HL-60 (cell line): ENCODE results near the gene PSRC1.

ENCODE experiments used
- DNase-seq, 2 experiments: peaks; one replicate each; pipeline ENCODE4 v3.0.0-alpha.2; 2010 to 2020; ENCODE audit warnings: low read depth in 1 of 2, low spot score in 1 of 2
- H3K27ac ChIP-seq: fragments of 250-450 bp; sonication (Bioruptor Pico); replicated peaks from 2 replicates; pipeline ENCODE4 v1.5.1; 2020; ENCODE audit warnings: mild to moderate bottlenecking, moderate library complexity
- H3K27me3 ChIP-seq: fragments of 250-450 bp; sonication (Bioruptor Pico); 2 replicates; pipeline ENCODE4 v1.5.1; 2021; ENCODE audit warnings: mild to moderate bottlenecking, moderate library complexity; ENCODE audit not compliant: insufficient read depth, poor library complexity, severe bottlenecking
- H3K4me3 ChIP-seq: replicated peaks from 2 replicates; pipeline ENCODE4 v1.5.1; 2011; ENCODE audit warnings: mild to moderate bottlenecking, control low read depth, low read length; ENCODE audit not compliant: insufficient read depth
- CTCF ChIP-seq: IDR thresholded peaks from one replicate; pipeline ENCODE4 v1.5.1; 2011; ENCODE audit warnings: low read length, control low read depth, inconsistent platforms; ENCODE audit not compliant: insufficient read depth
- GABPA ChIP-seq: IDR thresholded peaks from 2 replicates; pipeline ENCODE4 v1.6.1; 2012; ENCODE audit warnings: low read depth
- POLR2AphosphoS5 ChIP-seq: IDR thresholded peaks from 2 replicates; pipeline ENCODE4 v1.6.1; 2012; ENCODE audit warnings: low read depth
- REST ChIP-seq: IDR thresholded peaks from 2 replicates; pipeline ENCODE4 v1.6.1; 2012; ENCODE audit warnings: low read depth; ENCODE audit not compliant: insufficient replicate concordance
- SPI1 ChIP-seq: IDR thresholded peaks from 2 replicates; pipeline ENCODE4 v1.6.1; 2012; ENCODE audit warnings: low read depth, mild to moderate bottlenecking, borderline replicate concordance

PSRC1 gene

DNA sequence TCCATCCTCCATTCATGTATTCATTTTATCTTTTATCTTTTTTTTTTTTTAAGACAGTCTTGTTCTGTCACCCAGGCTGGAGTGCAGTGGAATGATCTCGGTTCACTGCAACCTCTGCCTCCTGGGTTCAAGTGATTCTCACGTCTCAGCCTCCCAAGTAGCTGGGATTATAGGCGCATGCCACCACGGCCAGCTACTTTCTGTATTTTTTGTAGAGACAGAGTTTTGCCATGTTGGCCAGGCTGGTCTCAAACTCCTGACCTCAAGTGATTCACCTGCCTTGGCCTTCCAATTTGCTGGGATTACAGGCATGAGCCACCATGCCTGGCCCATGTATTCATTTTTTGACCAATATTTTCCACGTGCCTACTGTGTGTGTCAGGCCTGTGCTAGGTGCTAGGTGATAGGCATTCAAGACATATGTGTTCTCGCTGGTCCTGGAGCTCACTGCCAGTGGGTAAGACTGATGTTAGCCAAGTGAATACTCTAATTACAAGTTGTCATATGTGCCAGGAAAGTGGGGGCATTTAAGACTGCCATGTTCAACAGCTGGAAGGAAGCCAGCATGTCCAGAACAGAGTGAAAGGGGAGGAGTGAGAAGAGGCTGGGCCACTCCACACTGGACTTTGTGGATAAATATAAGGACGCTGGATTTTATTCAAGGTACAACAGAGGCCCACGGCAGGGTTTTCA is 38.9 kb downstream of the PSRC1 start:
- TF ChIP-seq REST, result no peak
- TF ChIP-seq CTCF, result no peak
- no peak for TF ChIP-seq SPI1
- TF ChIP-seq POLR2AphosphoS5, result no peak
- no peak for TF ChIP-seq GABPA
- Histone ChIP-seq H3K27ac (no peak overlapping the region), H3K27me3 (no peaks in the 10 kb centered on the region), H3K4me3 (no peak overlapping the region)
- no peak for DNase-seq

DNA sequence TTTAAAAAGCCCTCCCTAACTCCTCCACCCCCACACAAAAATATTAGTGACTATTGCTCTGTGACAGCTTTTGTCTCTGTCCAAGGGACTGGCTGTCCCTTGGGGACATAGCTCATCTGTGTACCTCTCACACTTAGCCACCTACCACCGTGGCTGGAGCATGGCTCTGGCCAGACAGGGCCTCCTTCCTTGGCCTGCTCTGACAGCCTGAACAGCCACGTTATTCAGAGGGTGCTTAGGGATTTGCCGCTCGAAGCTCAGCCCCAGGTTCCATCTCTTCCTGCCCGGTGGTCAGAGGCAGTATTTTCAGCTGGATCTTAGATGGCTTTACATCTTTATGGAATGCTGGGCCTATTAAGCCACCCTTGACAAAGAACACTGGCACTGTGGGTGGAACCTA is 39.7 kb downstream of the PSRC1 start:
- no peak for TF ChIP-seq REST
- no peak for TF ChIP-seq GABPA
- TF ChIP-seq SPI1, result no peak
- TF ChIP-seq CTCF, result no peak
- TF ChIP-seq POLR2AphosphoS5, result no peak
- no peak for DNase-seq
- Histone ChIP-seq H3K27ac (no peak overlapping the region), H3K4me3 (no peak overlapping the region), H3K27me3 (no peaks in the 10 kb centered on the region)

- Histone ChIP-seq H3K27ac (no peak overlapping the region), H3K4me3 (no peak overlapping the region), H3K27me3 (no peaks in the 10 kb centered on the region)
- no peak for DNase-seq
- no peak for TF ChIP-seq SPI1
- no peak for TF ChIP-seq CTCF
- TF ChIP-seq GABPA, result no peak
- TF ChIP-seq REST, result no peak
- TF ChIP-seq POLR2AphosphoS5, result no peak
Measured at GRCh38 chr1:109242387-109242786, 40.6 kb downstream of the PSRC1 start.
